Measurements from ENCODE around the gene SDK1. TPM values are rescaled to one million over a fixed set of nuclear protein-coding genes. Genes with fewer than 3 reads are reported as not detected.
"Not testable (repeated sequence)": the region's sequence is repeated elsewhere in the genome, so short reads cannot be mapped to it uniquely, and the experiment has no call there.

The SDK1 gene
- total RNA-seq, 1 donor from 2014 or later = 3.9 TPM

DNA sequence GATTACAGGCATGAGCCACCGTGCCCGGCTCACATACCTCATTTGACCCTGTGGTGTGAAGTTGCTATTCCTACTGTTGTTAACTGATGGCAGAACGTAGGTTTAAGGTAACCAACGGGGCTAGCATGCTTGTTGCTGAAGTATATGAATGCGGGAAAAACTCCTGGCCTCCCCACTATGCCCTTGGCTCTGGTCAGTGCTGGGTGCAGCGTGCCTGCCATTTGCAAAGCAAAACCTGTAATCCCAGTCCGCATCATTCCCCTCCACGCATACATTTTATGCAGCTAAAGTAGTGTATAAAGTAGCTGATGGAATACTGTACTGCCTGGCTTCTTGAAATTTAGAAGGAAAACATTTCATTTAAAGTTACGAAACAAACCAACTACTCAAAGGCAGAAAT is 273.3 kb downstream of the SDK1 start:
- TF ChIP-seq, protein P1, sequence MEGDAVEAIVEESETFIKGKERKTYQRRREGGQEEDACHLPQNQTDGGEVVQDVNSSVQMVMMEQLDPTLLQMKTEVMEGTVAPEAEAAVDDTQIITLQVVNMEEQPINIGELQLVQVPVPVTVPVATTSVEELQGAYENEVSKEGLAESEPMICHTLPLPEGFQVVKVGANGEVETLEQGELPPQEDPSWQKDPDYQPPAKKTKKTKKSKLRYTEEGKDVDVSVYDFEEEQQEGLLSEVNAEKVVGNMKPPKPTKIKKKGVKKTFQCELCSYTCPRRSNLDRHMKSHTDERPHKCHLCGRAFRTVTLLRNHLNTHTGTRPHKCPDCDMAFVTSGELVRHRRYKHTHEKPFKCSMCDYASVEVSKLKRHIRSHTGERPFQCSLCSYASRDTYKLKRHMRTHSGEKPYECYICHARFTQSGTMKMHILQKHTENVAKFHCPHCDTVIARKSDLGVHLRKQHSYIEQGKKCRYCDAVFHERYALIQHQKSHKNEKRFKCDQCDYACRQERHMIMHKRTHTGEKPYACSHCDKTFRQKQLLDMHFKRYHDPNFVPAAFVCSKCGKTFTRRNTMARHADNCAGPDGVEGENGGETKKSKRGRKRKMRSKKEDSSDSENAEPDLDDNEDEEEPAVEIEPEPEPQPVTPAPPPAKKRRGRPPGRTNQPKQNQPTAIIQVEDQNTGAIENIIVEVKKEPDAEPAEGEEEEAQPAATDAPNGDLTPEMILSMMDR (IDR thresholded peaks at IDR 0.05; ENCODE audit: insufficient read depth, low read length, poor library complexity, severe bottlenecking) = no peak
- H3K36me3 ChIP-seq (ENCODE audit: control insufficient read depth, insufficient read depth, low read length) = no peaks in the 10 kb centered on the region
- DNase-seq (ENCODE audit: low read depth) = no peak
- H3K4me3 ChIP-seq (ENCODE audit: low read depth, low read length) = no peak overlapping the region
- no peaks in the 10 kb centered on the region for H3K27me3 ChIP-seq (ENCODE audit: control insufficient read depth, insufficient read depth, low read length)

DNA sequence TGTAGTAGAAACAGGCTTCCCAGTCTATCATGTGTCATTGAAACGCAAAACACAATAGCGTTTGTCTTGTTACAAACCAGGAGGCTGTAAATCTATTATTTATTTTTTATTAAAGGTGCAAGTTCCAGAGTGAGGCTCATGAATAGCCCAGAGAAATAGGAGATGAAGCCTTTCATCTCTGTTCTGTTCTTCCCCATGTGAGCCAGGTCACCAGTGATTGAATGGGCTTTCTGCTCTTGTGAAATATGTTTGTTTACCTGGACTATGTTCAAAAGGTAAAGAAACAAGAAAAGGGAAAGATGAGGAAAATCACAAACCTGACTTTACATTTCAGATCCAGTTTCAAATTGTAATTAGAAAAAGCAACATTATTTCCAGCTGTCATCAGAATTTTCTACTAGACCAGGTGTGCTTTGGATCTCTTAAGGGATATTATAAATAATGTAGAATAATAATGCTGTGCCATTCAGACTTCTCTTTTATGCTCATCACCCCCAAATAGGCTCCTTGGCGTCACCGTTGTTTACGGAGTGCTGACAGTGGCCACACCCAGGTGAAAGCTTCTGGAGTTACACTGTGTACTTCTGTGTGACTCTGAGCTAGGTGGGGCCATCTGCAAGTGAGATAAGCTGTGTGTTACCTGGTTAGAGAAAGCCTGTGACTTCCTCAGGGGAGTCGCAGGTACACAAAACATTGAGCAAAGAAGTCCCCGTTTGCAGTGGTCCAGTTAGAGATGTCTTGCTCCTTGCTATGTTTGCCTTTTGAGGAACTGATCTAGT is 274.9 kb downstream of the SDK1 start:
- DNase-seq (ENCODE audit: low read depth) = no peak
- H3K4me3 ChIP-seq (ENCODE audit: low read depth, low read length) = no peak overlapping the region
- TF ChIP-seq, protein P1 (IDR thresholded peaks at IDR 0.05; ENCODE audit: insufficient read depth, low read length, poor library complexity, severe bottlenecking) = no peak
- no peaks in the 10 kb centered on the region for H3K36me3 ChIP-seq (ENCODE audit: control insufficient read depth, insufficient read depth, low read length)
- H3K27me3 ChIP-seq (ENCODE audit: control insufficient read depth, insufficient read depth, low read length) = no peaks in the 10 kb centered on the region

DNA sequence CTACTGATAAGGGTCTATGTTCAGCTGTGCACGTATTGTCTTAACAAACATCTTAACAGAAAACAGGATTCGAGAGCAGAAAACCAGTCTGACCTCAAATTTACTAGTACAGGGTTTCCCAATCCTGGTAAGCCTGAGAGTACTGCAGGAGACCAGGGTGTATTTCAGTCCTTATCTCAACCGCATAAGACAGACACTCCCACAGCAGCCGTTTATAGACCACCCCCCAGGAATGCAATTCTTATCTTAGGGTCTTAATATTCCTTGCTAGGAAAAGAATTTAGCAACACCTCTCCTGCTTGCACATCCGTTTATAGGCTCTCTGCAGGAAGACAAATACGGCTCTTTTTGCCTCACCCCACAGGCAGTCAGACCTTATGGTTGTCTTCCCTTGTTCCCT is 277.3 kb downstream of the SDK1 start:
- no peak for DNase-seq (ENCODE audit: low read depth)
- H3K27me3 ChIP-seq (ENCODE audit: control insufficient read depth, insufficient read depth, low read length) = no peaks in the 10 kb centered on the region
- no peaks in the 10 kb centered on the region for H3K36me3 ChIP-seq (ENCODE audit: control insufficient read depth, insufficient read depth, low read length)
- no peak overlapping the region for H3K4me3 ChIP-seq (ENCODE audit: low read depth, low read length)
- TF ChIP-seq, protein P1 (IDR thresholded peaks at IDR 0.05; ENCODE audit: insufficient read depth, low read length, poor library complexity, severe bottlenecking) = no peak

DNA sequence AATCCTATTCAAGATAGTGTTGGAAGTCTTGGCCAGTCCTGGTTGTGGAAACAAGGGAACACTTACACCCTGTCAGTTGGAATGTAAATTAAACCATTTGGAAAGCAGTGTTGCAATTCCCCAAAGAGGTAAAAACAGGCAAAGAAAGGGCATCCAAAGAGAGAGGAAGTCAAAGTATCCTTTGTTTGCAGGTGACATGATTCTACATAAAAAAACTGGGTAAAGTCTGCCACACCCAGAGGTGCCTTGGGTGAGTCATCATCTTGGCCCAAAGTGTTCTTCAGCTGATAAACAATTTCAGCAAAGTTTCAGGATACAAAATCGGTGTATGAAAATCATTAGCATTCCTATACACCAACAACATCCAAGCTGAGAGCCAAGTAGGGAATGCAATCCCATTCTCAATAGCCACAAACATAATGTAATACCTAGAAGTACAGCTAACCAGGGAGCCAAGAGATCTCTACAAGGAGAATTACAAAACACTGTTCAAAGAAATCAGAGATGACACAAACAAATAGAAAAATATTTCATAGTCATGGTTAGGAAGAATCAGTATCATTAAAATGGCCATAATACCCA is 278.7 kb downstream of the SDK1 start:
- TF ChIP-seq, protein P1 (IDR thresholded peaks at IDR 0.05; ENCODE audit: insufficient read depth, low read length, poor library complexity, severe bottlenecking) = no peak

DNA sequence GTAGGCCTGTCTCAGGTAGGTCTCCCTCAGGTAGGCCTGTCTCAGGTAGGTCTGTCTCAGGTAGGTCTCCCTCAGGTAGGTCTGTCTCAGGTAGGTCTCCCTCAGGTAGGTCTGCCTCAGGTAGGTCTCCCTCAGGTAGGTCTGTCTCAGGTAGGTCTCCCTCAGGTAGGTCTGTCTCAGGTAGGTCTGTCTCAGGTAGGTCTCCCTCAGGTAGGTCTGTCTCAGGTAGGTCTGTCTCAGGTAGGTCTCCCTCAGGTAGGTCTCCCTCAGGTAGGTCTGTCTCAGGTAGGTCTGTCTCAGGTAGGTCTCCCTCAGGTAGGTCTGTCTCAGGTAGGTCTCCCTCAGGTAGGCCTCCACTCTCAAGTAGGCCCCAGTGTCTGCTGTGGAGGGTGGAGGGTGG is 281.1 kb downstream of the SDK1 start:
- H3K36me3 ChIP-seq (ENCODE audit: control insufficient read depth, insufficient read depth, low read length) = not testable (repeated sequence)

More for the DNA sequence above, 278.7 kb downstream of the SDK1 start:
- no peaks in the 10 kb centered on the region for H3K36me3 ChIP-seq (ENCODE audit: control insufficient read depth, insufficient read depth, low read length)
- no peak for DNase-seq (ENCODE audit: low read depth)
- no peak overlapping the region for H3K4me3 ChIP-seq (ENCODE audit: low read depth, low read length)
- no peaks in the 10 kb centered on the region for H3K27me3 ChIP-seq (ENCODE audit: control insufficient read depth, insufficient read depth, low read length)

DNA sequence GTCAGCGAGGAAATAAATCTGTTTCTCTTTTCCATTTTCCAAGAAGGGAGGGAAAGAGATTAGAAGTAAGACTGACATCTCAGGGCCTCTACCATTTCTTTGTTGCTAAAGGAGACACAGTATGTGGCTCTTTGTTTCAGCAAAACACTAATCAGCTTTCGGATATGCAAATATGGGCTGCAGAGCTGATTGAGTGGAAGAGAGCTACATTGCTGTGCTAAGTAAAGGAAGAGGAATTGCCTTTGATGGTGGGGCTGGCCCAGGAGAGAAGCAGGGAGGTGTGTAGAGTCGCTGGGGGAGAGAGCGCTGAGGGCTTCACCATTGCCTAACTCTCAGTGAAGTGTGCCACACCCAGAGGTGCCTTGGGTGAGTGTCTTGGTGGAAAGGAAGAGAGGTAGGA is 284.8 kb downstream of the SDK1 start:
- no peak for DNase-seq (ENCODE audit: low read depth)
- no peaks in the 10 kb centered on the region for H3K27me3 ChIP-seq (ENCODE audit: control insufficient read depth, insufficient read depth, low read length)

More for the DNA sequence above, 281.1 kb downstream of the SDK1 start:
- H3K27me3 ChIP-seq (ENCODE audit: control insufficient read depth, insufficient read depth, low read length); H3K4me3 ChIP-seq (ENCODE audit: low read depth, low read length); DNase-seq (ENCODE audit: low read depth): not testable (repeated sequence)

More for the DNA sequence above, 284.8 kb downstream of the SDK1 start:
- TF ChIP-seq, protein P1 (IDR thresholded peaks at IDR 0.05; ENCODE audit: insufficient read depth, low read length, poor library complexity, severe bottlenecking) = no peak
- H3K36me3 ChIP-seq (ENCODE audit: control insufficient read depth, insufficient read depth, low read length) = no peaks in the 10 kb centered on the region
- no peak overlapping the region for H3K4me3 ChIP-seq (ENCODE audit: low read depth, low read length)

Measured in kidney epithelial cell (primary cell).